ENCODE measurements around the gene NTMT1.

Gene NTMT1

GRCh38 chr9:129624947-129625346 lies 1.0 kb upstream of the NTMT1 start:
- H3K27me3 ChIP-seq (ENCODE audit: insufficient read depth, low read depth, severe bottlenecking), result peaks cover 3% of the 10 kb centered on the region
- H3K9me3 ChIP-seq (ENCODE audit: severe bottlenecking), result no peaks in the 10 kb centered on the region
- no peak overlapping the region for H3K4me3 ChIP-seq (ENCODE audit: low read depth, low read length)
- H3K36me3 ChIP-seq, result peaks cover 38% of the 10 kb centered on the region
- no peak for DNase-seq
- TF ChIP-seq CTCF (IDR thresholded peaks at IDR 0.05; ENCODE audit: low read depth, low read length), result no peak
- no peak overlapping the region for H3K27ac ChIP-seq

DNA sequence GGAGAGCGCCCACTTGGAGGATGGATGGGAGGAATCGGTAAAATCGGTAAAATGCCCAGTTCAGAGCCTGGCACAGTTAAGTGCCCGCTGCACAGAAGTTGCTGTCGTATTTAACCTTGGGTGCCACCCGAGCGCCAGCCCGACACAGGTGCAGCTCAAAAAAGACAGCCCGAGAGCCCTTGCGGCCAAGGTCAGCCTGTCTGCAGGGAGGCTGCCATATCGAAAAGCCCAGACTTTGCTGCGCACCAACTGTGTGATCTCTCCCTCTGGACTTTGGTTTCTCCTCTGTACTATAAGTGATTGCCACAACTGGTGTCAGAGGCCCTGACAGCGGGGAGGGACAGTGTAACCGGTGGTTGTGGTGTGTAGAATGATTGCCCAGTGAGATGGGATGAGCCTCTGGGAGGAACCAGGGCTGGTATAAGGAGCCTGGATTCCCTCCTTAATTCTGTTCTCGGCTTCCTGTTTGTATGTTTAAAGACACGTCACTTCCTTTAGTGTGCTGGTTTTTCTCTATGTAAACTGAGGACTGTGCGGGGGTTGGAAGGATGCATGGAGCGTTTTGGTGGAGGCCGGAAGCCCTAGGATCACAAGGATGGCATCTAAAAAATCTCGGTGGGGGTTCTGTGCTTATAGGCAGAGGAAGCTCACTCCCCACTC lies 792 bp downstream of the NTMT1 start:
- Histone ChIP-seq H3K36me3 (peaks cover 54% of the 10 kb centered on the region), H3K27ac (peak overlapping the region; percentile 92), H3K27me3 (ENCODE audit: insufficient read depth, low read depth, severe bottlenecking) (no peaks in the 10 kb centered on the region), H3K4me3 (ENCODE audit: low read depth, low read length) (peak overlapping the region; percentile 91), H3K9me3 (ENCODE audit: severe bottlenecking) (no peaks in the 10 kb centered on the region)
- DNase-seq, result no peak
- no peak for TF ChIP-seq CTCF (IDR thresholded peaks at IDR 0.05; ENCODE audit: low read depth, low read length)

DNA sequence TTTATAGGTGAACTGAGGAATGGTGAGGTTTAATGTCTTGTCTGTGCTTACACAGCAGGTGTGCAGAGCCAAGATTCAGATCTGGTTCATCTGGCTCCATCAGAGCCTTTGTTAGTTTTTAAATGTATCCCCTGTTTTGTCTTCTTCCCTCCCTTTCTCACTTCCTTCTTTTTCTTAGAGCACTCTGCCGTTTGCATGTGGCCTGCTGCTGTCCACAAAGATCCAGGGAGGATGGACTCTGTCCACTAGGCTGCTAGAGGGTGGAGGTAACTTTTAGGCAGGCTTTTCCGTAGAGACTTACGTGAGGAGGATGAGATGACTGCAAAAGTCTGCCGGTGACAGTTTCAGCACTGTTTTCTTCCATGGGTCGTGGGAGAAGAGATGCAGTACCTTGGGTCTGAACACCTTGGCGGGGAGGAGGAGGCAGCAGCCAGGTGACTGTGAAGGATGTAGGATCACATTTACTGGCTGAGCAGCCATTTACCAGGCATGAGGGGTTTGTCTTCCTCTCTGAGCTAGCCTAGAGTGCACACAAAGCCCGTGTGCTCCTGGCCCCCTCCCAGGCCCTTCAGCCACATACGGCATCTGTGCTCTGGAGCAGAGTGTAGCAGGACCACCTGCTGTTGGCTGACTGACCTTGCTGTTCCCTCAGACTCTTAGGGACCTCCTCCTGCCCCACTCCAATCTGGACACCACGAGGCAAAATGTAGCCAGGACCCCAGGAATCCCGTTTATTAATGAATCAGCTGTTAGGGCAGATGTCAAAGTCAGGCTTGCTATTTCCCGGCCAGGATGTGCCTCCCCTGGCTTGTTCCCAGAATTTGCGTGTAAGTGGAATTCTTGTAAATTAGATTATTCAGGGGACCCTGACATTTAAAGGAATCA lies 1.8 kb downstream of the NTMT1 start:
- Histone ChIP-seq H3K27ac (no peak overlapping the region), H3K36me3 (peaks cover 65% of the 10 kb centered on the region), H3K27me3 (ENCODE audit: insufficient read depth, low read depth, severe bottlenecking) (no peaks in the 10 kb centered on the region), H3K9me3 (ENCODE audit: severe bottlenecking) (no peaks in the 10 kb centered on the region), H3K4me3 (ENCODE audit: low read depth, low read length) (no peak overlapping the region)
- DNase-seq, result no peak
- TF ChIP-seq CTCF (IDR thresholded peaks at IDR 0.05; ENCODE audit: low read depth, low read length), result no peak

- H3K4me3 ChIP-seq (ENCODE audit: low read depth, low read length), result no peak overlapping the region
- H3K27ac ChIP-seq, result no peak overlapping the region
- TF ChIP-seq CTCF (IDR thresholded peaks at IDR 0.05; ENCODE audit: low read depth, low read length), result no peak
- DNase-seq, result no peak
- H3K27me3 ChIP-seq (ENCODE audit: insufficient read depth, low read depth, severe bottlenecking), result no peaks in the 10 kb centered on the region
- H3K9me3 ChIP-seq (ENCODE audit: severe bottlenecking), result no peaks in the 10 kb centered on the region
- peaks cover 74% of the 10 kb centered on the region for H3K36me3 ChIP-seq
Observed at GRCh38 chr9:129628709-129629108, 2.7 kb downstream of the NTMT1 start.

GRCh38 chr9:129629251-129629820 lies 3.4 kb downstream of the NTMT1 start:
- TF ChIP-seq CTCF (IDR thresholded peaks at IDR 0.05; ENCODE audit: low read depth, low read length), result no peak
- H3K27me3 ChIP-seq (ENCODE audit: insufficient read depth, low read depth, severe bottlenecking), result no peaks in the 10 kb centered on the region
- peaks cover 79% of the 10 kb centered on the region for H3K36me3 ChIP-seq
- DNase-seq, result no peak
- H3K4me3 ChIP-seq (ENCODE audit: low read depth, low read length), result no peak overlapping the region
- no peak overlapping the region for H3K27ac ChIP-seq
- H3K9me3 ChIP-seq (ENCODE audit: severe bottlenecking), result no peaks in the 10 kb centered on the region

Data from WERI-Rb-1 (cell line).